HL-60/S4 treated with phorbol 12-myristate 13-acetate at 8.2 ng/mL for 4 days and 3 days (cell line): ENCODE results near the gene CPXM2.

Experiments used
- in situ Hi-C: fragments of 300-500 bp; cut with MboI; formaldehyde crosslinking; loops from 2 replicates; pipeline ENCODE4 v1.15.0; 2022; ENCODE audit warnings: low sequenced_read_pairs

The CPXM2 gene

DNA sequence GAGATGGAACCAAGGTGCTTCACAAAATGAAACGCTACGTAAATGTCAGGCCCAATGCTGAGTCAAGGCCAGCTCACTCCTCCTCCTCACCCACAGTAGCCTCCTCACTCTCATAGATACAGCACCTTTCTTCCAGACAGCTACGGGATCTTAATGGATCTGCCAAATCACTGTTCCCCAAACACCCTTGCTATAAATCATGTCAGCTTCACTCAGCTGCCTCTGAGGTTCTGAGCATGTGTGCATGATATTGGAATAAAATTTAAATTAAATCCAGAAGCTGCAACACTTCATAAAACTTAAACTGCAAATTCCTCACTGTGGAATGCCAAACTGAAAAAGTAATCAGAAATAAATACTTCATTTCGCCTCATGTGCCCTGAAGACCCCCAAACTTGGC lies 14.7 kb upstream of the CPXM2 start:
- in situ Hi-C loops, result no loop called here

DNA sequence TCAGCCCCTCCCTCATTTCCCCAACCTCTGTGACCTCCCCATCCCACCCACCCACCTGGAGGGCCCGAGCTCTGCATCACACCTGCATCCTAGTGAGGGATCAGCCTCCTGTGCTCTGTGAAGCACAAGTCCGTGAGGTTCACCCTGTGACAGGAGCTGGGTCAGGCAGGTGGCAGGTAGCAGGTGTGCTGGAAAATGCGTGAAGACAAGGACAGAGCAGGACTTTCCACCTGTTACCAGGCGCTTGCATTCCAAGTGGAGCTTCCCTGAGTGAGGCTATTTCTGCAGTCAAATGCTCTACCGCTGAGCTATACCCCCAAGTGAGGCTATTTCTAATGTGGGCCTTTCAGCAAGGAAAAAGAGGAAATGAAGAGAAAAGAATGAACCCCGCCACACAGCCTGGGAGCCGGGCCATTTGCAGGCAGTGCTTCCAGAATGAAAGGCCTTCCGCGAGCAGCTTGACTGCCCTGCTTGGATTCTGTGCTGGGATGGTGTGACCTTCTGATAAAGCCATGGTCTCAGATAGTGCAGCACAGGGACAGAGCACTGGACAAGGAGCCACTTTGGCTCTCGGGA lies 13.3 kb upstream of the CPXM2 start:
- in situ Hi-C loops, result no loop called here

DNA sequence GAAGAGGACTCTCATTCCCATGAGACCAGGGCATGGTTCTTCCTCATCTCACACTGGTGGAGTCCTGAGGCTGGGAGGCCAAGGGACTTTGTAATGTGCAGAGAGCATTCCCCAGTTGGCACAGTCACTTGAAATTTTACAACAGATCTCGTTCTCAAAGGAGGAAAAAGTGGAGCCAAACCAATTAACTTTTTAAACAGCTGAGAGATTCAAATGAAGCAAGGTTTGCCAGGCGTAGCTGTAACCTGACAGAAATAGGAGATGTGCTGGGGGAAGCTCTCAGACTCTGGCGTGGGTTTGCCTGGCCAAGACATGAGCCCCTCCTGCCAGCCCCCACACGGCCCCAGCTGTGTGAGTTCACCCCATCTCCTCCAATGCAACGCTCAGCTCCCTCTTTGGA lies 12.0 kb upstream of the CPXM2 start:
- in situ Hi-C loops, result no loop called here

DNA sequence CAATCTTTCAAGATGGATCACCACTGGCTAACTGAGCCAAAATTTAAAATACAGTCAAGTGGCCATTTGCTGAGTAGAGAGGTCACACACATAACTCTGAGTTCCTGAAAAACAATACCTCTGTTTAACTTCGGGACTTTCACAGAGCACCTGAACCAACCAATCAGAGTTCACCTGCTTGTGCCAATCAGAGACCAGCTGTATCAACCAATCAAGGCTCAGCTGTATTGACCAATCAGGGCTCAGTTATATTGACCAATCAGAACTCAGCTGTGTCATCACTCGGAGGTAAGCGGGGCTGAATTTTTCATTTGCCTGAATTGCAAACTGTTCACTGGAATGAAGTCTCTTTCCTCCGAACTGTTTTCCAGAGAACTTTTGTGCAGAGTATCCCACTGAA lies 10.0 kb upstream of the CPXM2 start:
- in situ Hi-C loops, result no loop called here

DNA sequence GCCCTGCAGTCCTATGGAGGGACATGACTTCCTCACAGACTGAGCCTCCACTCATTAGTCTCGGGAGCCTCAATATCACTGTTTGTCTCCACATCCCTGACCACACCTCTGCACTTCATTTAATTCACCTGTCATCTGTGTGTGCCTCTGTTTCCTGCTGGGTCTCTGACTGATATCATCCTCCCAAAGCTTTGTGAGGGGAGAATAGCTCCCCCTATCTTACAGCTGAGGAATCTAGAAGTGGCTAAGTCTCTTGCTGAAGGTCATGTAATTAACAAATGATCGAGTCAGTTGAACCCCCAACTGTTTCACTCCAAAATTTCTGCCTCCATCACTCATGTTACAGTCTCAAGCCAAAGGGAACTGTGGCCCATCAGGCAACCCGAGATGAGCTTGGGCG lies 5.5 kb upstream of the CPXM2 start:
- in situ Hi-C loops, result no loop called here

DNA sequence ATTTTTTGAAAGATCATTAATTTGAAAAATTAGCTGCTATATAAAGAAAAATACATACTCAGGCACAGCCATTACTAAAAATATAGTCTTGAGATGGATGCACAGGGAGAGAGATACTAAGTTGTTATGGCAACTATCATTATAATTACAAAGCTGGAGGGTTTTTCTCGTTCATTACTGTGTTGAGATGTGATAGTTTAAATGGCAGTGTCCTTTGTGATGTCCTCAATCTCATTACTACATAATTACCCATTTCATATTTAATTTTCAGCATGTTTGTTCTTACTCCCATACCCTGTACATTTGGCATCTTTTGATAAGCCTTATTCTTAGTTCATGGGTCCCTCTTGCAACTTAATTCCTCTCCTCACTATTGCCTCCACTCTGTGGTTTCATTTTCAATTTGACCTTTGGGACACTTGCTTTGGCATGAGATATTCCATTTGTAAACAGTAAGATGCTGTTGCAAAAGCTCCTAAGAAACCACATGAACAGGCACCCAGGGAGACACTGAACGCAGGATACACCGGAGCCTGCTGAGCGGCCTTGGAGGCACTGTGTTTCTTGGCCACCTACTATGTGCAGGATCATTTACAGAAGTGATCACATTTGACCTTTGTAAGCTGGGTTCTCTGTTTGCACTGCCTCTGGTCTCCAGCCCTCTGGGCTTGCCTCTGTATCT lies 4.8 kb upstream of the CPXM2 start:
- in situ Hi-C loops, result no loop called here

DNA sequence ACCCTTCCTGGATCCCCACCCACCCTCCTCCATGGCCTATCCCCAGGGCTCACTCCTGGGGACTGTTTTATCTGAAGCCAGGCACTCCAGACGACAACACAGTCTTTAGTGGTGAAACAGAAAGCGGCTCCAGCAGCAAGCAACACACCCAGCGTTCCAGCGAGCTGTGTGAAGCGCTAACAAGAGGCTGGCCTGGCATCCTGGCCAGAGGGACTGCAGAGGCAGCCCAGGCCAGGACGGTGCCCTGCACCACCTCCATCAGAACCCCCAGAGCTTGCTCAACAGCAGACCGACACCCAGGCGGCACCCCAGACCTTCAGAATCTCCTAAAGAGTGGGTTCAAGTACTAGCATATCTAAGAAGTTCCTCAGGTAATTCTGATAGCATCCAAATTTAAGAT lies 2.0 kb upstream of the CPXM2 start:
- in situ Hi-C loops, result no loop called here

DNA sequence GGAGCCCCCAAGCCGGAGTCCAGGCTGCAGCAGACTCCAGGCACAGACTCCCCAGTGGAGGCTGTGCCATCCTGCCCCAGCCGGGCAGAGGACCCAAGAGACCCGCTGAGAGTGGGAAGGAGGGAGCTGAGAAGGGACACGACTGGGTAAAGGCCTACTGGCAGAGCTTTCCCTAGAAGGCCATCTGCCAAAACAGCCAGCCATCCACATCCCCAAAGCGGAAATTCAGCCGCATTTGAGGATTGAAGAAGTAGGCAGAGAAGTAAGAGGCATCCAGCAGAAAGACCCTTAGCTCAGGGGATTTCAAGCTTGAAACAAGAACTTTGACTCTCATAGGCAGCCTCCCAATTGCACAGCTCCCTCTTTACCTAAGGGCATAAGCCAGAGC lies 857 bp downstream of the CPXM2 start:
- in situ Hi-C loops, result no loop called here

DNA sequence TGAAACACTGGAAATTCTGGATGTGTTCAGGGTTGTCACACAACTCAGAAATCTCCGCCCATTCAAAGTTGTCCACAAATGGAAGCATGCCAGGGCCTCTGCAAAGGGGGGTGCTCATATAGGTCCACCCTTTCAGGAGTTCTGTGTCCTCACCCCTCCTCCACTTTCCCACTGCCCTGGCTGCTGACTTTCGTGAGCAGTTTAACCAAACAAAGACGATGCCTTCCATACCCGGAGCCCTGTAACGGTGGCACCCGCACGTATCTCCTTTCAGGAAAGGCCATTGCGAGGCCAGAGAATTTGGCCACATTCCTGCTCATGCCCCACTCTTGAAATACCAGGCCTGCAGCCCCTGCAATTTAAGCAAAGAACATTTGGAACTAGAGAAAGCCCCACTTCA lies 1.4 kb downstream of the CPXM2 start:
- in situ Hi-C loops, result no loop called here

DNA sequence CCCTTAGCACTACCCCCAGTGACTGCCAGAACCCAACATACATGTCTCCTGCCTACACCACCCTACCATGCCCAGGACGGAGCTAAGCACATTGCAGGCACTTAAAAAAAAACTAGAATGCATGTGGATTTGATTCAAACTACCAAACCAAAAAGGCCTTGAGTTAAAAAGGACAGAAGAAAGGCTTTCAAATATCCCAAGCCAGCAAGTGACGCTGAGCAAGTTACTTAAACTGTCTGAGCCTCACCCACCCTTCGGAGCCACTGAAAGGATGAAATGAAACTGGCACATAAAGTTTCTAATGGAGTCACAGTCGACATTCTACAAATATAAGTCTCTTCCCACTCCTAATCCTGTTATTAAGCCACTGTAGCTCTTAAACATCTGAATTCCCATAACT lies 1.8 kb downstream of the CPXM2 start:
- in situ Hi-C loops, result no loop called here

DNA sequence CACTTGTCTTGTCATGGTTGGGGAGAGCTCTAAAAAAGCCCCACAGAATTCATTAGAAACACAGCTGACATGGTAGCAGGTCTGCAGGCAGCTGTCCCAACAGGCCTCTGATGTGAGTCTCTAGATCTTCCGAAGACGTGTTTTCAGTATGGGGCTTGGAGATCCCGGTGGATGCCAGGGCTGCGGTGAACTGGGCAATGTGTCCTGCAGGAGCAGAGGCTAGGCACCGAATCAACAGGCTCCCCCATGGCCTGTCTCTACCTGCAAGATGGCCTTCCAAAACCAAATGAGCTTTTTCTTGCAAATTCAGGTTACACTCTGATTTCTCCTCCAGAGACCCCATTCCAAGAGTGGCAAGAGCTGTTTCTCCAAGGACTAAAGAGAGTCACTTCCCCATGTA lies 2.9 kb downstream of the CPXM2 start:
- in situ Hi-C loops, result no loop called here

DNA sequence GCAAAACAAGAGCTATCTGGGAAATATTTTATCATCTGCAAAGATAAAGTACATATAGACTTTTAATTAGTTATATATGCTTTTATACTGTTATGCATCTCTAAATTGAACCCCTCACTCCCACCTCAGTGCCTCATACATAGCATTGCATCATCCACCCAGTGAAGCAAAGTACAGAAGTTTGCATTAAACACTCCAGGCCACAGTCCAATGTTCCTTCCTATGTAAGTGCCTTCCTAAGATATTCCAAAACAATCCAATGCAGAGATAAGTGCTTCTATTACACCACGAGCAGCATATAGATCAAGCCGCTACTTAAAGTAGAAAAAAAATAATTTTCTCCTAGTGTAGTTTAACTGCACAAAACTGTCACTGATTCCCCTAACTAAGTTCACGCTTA lies 3.4 kb downstream of the CPXM2 start:
- in situ Hi-C loops, result no loop called here

DNA sequence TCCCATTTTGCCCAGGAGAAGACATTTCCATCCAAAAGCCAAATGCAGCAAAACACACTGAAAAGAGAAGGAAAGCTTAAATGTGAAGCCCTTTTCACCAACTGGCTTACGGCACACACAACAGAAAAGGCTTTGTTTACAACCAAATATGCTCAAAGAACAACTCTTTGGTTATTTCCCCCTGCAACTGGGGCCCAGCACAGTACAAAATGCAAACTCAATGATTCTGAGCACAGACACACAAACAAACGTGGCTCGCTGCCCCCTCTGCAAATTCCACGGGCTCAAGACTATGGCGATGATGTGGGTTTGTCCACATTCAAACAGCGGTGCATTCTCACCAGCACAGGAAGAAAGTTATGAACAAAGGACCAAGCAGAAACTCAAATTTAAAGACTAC lies 5.3 kb downstream of the CPXM2 start:
- in situ Hi-C loops, result no loop called here

DNA sequence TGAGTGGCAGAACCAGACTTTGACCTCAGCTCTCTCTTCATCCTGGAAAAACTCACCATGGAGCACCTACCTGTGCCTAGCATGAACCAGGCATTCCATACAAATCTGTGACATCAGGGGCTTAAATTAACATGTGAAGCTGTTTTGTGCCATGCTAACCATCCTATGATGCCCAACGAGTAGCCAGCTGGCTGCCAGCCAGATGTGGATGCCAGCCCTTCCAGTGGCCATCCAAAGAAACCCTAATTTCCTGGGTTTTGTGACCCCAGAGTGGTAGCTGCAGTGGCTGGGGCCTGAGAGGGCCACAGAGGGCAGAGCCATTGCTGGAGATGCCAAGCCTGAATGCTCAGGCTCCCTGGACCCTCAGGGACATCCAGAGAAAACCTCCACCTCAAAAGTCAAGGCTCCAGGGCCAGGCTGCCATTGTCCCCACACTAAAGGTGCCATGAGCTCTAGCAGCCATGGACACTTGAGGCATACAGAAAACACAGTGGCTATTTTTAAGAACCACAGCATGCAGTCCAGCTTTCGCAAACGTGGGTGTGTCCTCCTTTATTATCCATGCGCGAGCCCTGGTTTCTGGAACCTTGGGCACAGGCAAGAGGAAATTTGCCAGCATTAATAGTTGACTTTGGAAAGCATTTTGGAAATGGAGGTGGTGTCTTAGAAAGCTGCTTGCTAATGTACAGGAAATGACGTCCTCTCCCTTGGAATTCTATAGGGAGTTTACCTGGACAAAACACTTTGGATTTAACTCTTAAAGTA lies 6.0 kb downstream of the CPXM2 start:
- in situ Hi-C loops, result no loop called here

DNA sequence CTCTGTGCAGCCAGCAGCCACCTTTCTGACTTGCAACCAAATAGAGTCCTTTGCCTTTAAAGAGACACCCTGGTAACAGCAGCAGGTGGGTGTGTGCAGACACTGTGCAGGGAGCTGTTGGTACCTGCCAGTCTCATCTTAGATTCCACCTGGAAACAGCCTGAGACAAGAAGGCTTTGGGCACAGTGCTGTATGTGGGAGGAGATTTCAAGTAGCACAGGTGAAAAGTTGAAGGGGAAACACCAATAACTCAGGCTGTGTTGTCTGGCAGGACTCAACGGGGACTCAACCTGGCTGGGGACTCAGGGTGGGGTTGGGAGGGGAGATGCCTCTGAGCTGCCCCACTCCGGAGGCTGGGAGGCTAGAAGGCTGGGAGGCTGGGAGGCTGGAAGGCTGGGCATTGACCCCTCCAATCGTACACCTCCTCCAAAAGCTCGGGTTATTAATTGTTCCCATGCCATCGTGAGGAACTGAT lies 6.7 kb downstream of the CPXM2 start:
- in situ Hi-C loops, result no loop called here

DNA sequence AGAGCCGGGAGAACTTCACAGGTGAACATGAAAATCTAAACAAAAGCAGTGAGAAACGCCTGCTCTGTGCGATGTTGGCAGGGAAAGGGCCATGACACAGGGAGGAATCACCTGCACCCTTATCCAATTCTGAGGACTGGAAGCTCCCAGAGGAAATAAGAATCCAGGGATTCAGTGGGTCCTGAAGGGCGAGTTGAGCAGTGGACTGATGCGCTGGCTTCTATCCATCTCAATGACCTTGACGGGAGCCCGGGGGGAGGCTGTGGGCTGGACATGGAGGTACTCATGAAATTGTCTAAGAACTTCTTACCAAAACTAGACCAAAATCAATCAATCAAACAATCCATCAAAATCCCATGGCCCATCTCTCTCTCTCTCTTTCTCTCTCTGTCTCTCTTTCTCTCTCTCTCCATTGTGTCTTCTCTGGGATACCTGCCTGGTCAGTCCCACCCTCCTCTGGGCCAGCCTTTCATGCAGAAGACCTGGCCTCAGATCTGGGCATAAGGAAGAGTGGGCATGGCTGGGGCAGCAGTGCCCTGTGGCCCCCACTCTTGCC lies 7.2 kb downstream of the CPXM2 start:
- in situ Hi-C loops, result no loop called here

DNA sequence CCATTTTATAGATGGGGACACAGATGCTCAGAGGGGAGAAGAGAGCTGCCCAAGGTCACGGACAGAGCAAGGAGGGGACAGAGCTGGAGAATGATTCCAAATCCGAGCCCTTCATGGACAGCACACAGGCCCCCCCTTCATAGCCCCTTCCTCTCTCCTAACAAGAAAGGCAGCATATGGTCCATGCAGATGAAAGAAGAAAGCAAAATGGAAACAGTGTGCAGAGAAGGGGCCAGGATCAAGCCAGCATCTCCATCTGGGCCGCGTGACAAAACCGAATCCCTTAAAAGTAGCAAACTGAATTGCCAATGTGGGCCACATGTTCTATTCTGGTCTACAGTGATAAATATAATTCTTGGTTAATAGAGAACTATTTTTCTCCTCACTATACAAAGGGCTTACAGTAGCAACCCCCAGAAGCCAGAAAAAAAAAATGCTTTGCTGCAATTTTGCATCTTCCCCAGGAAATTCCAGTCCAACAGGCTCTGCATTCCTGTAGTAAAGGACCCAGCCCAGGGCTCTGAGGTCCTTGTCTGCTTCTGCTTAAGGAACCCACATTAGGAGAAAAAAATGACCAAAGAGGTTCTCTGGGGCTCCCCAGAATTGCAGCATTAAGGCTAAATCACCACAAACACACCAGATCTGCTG lies 7.8 kb downstream of the CPXM2 start:
- in situ Hi-C loops, result no loop called here

DNA sequence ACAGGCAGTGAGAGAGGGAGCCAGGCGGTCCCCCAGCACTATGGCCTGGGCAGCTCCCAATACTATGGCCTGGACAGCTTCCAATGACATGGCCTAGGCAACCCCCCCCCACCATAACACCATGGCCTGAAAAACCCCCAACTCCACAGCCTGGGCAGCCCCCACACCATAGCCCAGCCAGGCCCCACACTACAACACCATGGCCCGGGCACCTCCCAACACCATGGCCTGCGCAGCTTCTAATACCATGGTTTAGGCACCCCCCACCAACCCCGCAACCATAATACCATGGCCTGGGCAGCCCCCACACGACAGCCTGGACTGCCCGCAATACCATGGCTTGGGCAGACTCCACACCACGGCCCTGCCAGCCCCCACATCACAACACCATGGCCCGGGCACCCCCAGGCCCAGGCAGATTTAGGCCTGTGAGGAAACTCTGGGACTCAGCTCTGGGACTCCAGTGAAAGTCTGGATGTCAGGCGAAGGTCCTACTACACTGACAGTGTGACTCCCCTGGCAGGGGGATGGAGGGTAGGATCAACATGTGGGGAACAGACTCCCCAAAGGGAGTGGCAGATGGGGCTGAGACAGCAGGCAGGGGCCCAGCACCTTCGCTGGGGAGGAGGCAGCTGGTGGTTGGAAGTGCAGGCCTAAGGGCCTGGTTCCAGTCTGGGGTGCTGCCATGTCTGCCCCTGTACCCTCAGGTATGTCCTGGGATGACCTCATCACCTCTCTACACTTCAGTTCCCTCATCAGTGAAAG lies 8.7 kb downstream of the CPXM2 start:
- in situ Hi-C loops, result no loop called here

DNA sequence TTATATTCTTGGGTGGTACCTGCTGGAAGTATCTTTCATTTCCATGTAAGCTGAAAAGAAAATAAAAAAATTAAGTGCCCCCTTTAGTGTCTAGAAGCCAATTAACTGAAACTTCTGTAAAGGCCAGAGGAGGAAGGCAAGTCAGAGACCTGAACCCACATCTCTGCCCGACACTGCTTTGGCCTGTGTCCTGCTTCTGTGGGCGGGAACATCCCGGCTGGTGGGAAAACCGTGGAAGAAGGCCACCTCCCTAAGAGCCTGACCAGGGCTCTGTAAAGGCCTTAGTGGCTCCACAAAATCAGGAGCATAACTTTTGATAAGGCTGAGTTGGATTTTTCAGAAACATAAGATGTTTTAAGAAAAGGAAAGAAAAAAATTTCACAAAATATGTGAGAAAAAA lies 9.4 kb downstream of the CPXM2 start:
- in situ Hi-C loops, result no loop called here

DNA sequence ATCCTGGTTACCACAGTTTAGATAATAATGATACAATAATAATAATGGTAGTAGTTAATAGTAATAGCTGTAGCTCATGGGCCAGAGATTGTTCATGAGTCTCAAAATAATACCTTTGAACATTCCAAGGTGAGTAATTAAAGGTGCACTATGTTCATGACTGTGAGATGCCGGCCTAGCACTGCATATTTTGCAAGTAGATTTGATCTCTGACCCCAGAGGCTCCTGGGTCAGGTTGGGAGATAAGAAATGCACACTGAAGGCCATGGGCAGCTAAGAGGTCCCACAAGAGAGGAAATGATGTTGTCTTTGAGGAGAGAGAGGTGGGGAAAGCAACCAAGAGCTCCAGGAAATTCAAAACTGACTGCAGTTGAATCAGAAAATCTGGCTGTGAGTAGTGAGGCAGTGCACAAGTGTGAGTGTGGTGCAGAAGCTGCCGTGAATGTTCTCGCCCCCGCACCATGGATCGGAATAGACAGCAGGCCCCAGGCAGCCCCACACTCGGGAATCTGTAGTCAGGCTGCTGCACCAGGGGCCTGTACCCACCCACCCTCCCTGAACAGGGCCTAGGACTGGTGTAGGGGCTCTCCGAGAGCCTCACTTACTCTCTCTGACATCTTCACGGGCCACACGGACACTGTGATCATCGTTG lies 11.9 kb downstream of the CPXM2 start:
- in situ Hi-C loops, result no loop called here
